Fibroblast of lung (primary cell): ENCODE results near the gene FOXP2. TPM values are rescaled to one million over a fixed set of nuclear protein-coding genes. Genes with fewer than 3 reads are reported as not detected.
"Not testable (repeated sequence)": the region's sequence is repeated elsewhere in the genome, so short reads cannot be mapped to it uniquely, and the experiment has no call there.

Experiments
- DNase-seq, 2 donors: peaks; one replicate each; pipeline versions ENCODE4 v3.0.0 to v3.0.0-alpha.2; 2010; ENCODE audit warnings: low read depth in 2 of 2
- H2AFZ ChIP-seq: 2 replicates; pipeline ENCODE4 v1.5.1; 2012; ENCODE audit warnings: low read length, control low read depth, inconsistent platforms
- H3K27ac ChIP-seq: 2 replicates; pipeline ENCODE4 v1.5.1; 2011; ENCODE audit warnings: low read length, control low read depth; ENCODE audit not compliant: insufficient read depth
- H3K27me3 ChIP-seq: 2 replicates; pipeline ENCODE4 v1.5.1; 2011; ENCODE audit warnings: mild to moderate bottlenecking, low read length; ENCODE audit not compliant: control insufficient read depth, insufficient read depth
- H3K36me3 ChIP-seq: 2 replicates; pipeline ENCODE4 v1.5.1; 2011; ENCODE audit warnings: low read length; ENCODE audit not compliant: control insufficient read depth, insufficient read depth
- H3K4me1 ChIP-seq: 2 replicates; pipeline ENCODE4 v1.5.1; 2011; ENCODE audit warnings: low read length; ENCODE audit not compliant: control insufficient read depth, insufficient read depth; ENCODE audit errors: extremely low read depth
- H3K4me2 ChIP-seq: 2 replicates; pipeline ENCODE4 v1.5.1; 2011; ENCODE audit warnings: low read length, control low read depth; ENCODE audit not compliant: insufficient read depth; ENCODE audit errors: extremely low read depth
- H3K4me3 ChIP-seq, 4 experiments: fragments of 200-600 bp in 1 of 4; sonication (generic) in 1 of 4; replicated peaks in 1 of 4; 2 replicates each; pipeline ENCODE4 v1.5.1; 2011 to 2016; ENCODE audit warnings: low read length in 4 of 4, low read depth in 3 of 4, mild to moderate bottlenecking in 3 of 4, control low read depth in 2 of 4, inconsistent platforms in 1 of 4, mixed read lengths in 1 of 4; ENCODE audit not compliant: insufficient read depth in 1 of 4; ENCODE audit errors: control extremely low read depth in 1 of 4
- H3K79me2 ChIP-seq: 2 replicates; pipeline ENCODE4 v1.5.1; 2012; ENCODE audit warnings: mild to moderate bottlenecking, low read length, inconsistent platforms; ENCODE audit not compliant: control insufficient read depth, insufficient read depth
- H3K9ac ChIP-seq: 2 replicates; pipeline ENCODE4 v1.5.1; 2011; ENCODE audit warnings: mild to moderate bottlenecking, low read length, control low read depth; ENCODE audit not compliant: insufficient read depth
- H3K9me3 ChIP-seq: 2 replicates; pipeline ENCODE4 v1.5.1; 2012; ENCODE audit warnings: low read depth, low read length; ENCODE audit not compliant: control insufficient read depth, insufficient read depth
- H4K20me1 ChIP-seq: 2 replicates; pipeline ENCODE4 v1.5.1; 2011; ENCODE audit warnings: low read length; ENCODE audit not compliant: control insufficient read depth, insufficient read depth; ENCODE audit errors: extremely low read depth
- EZH2 ChIP-seq: IDR thresholded peaks from 2 replicates; pipeline ENCODE4 v1.5.1; 2012; ENCODE audit warnings: low read length, control low read depth, mild to moderate bottlenecking; ENCODE audit errors: missing control alignments
- polyA plus RNA-seq, 2 donors: library from polyadenylated mRNA; depleted of rRNA in 1 of 2; stranded (reverse) in 1 of 2; unstranded in 1 of 2; fragments of >200 nt; gene quantifications; 2 replicates each; pipeline ENCODE4 v1.2.1, GENCODE V29; 2011 to 2012; ENCODE audit warnings: missing spikeins in 1 of 2
- total RNA-seq: library from RNA; depleted of rRNA; stranded (reverse); fragments of >200 nt; gene quantifications from 2 replicates; pipeline ENCODE4 v1.2.1, GENCODE V29; 2014
- TF ChIP-seq, protein P1 (sequence below), 2 donors: IDR thresholded peaks in 1 of 2; conservative IDR thresholded peaks in 1 of 2; 1 replicate in 1 of 2; 2 replicates in 1 of 2; pipeline ENCODE4 v1.5.1; 2011 to 2012; ENCODE audit warnings: low read length in 2 of 2, control low read depth in 1 of 2, inconsistent platforms in 1 of 2, low read depth in 1 of 2, mild to moderate bottlenecking in 1 of 2

The FOXP2 gene
- total and polyA plus RNA-seq, 2 donors (not counting 1 experiment from before 2014, with no cell fraction given): 2.8 to 8.4 TPM

DNA sequence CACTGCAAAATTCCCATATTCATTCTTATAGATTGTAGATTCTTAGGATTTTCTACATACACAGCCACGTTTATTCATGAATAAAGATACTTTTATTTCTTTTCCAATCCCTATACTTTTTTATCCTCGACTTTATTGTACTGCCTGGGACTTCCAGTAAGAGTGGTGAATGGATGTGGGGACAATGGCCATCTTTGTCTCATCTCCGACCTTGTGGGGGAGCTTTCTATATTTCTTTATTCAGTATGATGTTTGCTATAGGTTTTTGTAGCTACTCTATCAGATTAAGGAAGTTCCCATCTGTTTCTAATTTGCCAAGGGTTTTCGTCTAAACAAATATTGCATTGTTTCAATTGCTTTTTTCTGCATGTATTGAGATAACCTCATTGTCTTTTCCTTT is 184.3 kb downstream of the FOXP2 start:
- Histone ChIP-seq H3K27me3 (no peaks in the 10 kb centered on the region), H3K79me2 (no peaks in the 10 kb centered on the region), H4K20me1 (no peaks in the 10 kb centered on the region), H3K4me1 (no peaks in the 10 kb centered on the region), H3K27ac (no peak overlapping the region), H3K9me3 (no peaks in the 10 kb centered on the region), H3K36me3 (no peaks in the 10 kb centered on the region), H3K4me2 (no peak overlapping the region), H3K4me3 (no peak overlapping the region), H3K9ac (no peak overlapping the region), H2AFZ (no peak overlapping the region)
- no peak for TF ChIP-seq EZH2
- TF ChIP-seq, protein P1, sequence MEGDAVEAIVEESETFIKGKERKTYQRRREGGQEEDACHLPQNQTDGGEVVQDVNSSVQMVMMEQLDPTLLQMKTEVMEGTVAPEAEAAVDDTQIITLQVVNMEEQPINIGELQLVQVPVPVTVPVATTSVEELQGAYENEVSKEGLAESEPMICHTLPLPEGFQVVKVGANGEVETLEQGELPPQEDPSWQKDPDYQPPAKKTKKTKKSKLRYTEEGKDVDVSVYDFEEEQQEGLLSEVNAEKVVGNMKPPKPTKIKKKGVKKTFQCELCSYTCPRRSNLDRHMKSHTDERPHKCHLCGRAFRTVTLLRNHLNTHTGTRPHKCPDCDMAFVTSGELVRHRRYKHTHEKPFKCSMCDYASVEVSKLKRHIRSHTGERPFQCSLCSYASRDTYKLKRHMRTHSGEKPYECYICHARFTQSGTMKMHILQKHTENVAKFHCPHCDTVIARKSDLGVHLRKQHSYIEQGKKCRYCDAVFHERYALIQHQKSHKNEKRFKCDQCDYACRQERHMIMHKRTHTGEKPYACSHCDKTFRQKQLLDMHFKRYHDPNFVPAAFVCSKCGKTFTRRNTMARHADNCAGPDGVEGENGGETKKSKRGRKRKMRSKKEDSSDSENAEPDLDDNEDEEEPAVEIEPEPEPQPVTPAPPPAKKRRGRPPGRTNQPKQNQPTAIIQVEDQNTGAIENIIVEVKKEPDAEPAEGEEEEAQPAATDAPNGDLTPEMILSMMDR (conservative IDR thresholded peaks at IDR 0.05 in 1 of 2, IDR thresholded peaks at IDR 0.05 in 1 of 2; ENCODE audit: low read depth in 1 of 2, low read length in 2 of 2): no peak
- DNase-seq: no peak

DNA sequence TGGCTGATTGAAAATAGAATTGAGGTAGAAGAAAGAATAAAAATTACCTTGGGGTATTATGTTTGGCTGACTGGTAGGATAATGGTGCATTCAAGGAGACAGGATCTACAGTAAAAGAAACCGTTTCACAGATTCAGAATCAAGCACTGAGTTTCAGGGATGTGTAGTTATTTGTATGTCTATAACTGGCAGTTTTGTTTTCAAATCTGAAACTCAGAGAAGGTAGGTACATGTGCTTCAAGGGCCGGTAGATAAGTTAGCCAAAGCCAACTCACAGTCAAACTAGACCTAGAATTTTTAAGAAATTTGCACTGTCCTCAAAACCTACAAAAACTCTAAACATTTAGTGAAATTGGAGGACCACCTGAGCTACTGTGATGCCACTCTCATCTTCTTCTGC is 191.5 kb downstream of the FOXP2 start:
- no peak for TF ChIP-seq EZH2
- TF ChIP-seq, protein P1 (conservative IDR thresholded peaks at IDR 0.05 in 1 of 2, IDR thresholded peaks at IDR 0.05 in 1 of 2; ENCODE audit: low read depth in 1 of 2, low read length in 2 of 2): no peak
- H3K27me3 ChIP-seq: no peaks in the 10 kb centered on the region
- no peaks in the 10 kb centered on the region for H3K4me1 ChIP-seq
- no peaks in the 10 kb centered on the region for H3K9me3 ChIP-seq
- no peak overlapping the region for H3K4me3 ChIP-seq
- no peaks in the 10 kb centered on the region for H4K20me1 ChIP-seq
- no peak overlapping the region for H3K4me2 ChIP-seq
- no peaks in the 10 kb centered on the region for H3K36me3 ChIP-seq
- H2AFZ ChIP-seq: no peak overlapping the region
- DNase-seq: no peak
- no peak overlapping the region for H3K27ac ChIP-seq
- no peak overlapping the region for H3K9ac ChIP-seq
- H3K79me2 ChIP-seq: no peaks in the 10 kb centered on the region

DNA sequence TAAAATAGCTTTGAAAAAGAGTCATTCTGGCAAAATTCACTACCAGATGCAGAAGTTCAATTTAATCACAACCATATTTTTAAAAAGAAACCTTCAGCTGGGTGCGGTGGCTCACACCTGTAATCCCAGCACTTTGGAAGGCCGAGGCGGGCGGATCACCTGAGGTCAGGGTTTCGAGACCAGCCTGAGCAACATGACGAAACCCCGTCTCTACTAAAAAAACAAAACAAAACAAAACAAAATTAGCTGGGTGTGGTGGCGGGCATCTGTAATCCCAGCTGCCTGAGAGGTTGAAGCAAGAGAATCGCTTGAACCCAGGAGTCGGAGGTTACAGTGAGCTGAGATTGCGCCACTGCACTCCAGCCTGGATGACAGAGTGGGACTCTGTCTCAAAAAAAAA is 194.2 kb downstream of the FOXP2 start:
- not testable (repeated sequence) for H3K27ac ChIP-seq, H3K4me1 ChIP-seq, H2AFZ ChIP-seq, H3K79me2 ChIP-seq, H3K4me2 ChIP-seq, H3K27me3 ChIP-seq, H3K36me3 ChIP-seq, DNase-seq, H4K20me1 ChIP-seq, H3K9me3 ChIP-seq, H3K4me3 ChIP-seq, H3K9ac ChIP-seq
